Measurements from ENCODE around the gene ERLEC1.
A peak's percentile ranks its signal among the peaks of the same experiment; 100 is the strongest.

ERLEC1 gene

DNA sequence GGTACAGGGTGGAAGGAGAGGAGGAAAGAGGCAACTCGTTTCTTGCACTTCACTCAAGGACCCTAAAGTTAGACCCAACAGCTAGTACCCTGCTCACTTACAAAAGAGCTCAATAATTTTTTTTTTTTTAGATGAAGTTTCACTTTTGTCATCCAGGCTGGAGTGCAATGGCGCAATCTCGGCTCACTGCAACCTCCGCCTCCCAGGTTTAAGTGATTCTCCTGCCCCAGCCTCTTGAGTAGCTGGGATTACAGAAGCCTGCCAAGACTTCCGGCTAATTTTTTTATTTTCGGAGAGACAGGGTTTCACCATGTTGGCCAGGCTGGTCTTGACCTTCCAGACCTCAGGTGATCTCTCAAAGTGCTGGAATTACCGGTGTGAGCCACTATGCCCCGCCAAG lies 4.2 kb upstream of the ERLEC1 start:
- Histone ChIP-seq H3K27ac (ENCODE audit: low read length) (no peak overlapping the region), H3K36me3 (ENCODE audit: insufficient read depth, low read length) (peaks cover 44% of the 10 kb centered on the region), H3K4me2 (ENCODE audit: insufficient read depth, low read length) (0 out of 2 replicates have a peak overlapping the region, but pooled peaks have one; percentile 14), H3K4me1 (ENCODE audit: insufficient read depth, low read length) (peaks cover 21% of the 10 kb centered on the region), H4K20me1 (ENCODE audit: insufficient read depth, low read length) (peaks cover 3% of the 10 kb centered on the region; the same call in 1 of the 2 replicates), H3K79me2 (ENCODE audit: insufficient read depth, low read length) (peaks cover 98% of the 10 kb centered on the region), H3K4me3 (ENCODE audit: low read depth in 1 of 2, low read length in 2 of 2) (no peak overlapping the region), H3K9ac (ENCODE audit: low read depth, low read length) (no peak overlapping the region), H3K27me3 (ENCODE audit: insufficient read depth, low read length, poor library complexity) (no peaks in the 10 kb centered on the region), H3K9me3 (ENCODE audit: insufficient read depth, low read length, severe bottlenecking) (no peaks in the 10 kb centered on the region), H2AFZ (ENCODE audit: low read depth, low read length) (no peak overlapping the region)
- no peak for DNase-seq
- ATAC-seq (ENCODE audit: insufficient read depth, low read depth): no peak
- TF ChIP-seq EZH2 (IDR thresholded peaks at IDR 0.05; ENCODE audit: borderline replicate concordance, low read depth, low read length, severe bottlenecking): no peak
- TF ChIP-seq, protein P1, sequence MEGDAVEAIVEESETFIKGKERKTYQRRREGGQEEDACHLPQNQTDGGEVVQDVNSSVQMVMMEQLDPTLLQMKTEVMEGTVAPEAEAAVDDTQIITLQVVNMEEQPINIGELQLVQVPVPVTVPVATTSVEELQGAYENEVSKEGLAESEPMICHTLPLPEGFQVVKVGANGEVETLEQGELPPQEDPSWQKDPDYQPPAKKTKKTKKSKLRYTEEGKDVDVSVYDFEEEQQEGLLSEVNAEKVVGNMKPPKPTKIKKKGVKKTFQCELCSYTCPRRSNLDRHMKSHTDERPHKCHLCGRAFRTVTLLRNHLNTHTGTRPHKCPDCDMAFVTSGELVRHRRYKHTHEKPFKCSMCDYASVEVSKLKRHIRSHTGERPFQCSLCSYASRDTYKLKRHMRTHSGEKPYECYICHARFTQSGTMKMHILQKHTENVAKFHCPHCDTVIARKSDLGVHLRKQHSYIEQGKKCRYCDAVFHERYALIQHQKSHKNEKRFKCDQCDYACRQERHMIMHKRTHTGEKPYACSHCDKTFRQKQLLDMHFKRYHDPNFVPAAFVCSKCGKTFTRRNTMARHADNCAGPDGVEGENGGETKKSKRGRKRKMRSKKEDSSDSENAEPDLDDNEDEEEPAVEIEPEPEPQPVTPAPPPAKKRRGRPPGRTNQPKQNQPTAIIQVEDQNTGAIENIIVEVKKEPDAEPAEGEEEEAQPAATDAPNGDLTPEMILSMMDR (IDR thresholded peaks at IDR 0.05; ENCODE audit: borderline replicate concordance, extremely low read depth, low read length, poor library complexity, severe bottlenecking): no peak

DNA sequence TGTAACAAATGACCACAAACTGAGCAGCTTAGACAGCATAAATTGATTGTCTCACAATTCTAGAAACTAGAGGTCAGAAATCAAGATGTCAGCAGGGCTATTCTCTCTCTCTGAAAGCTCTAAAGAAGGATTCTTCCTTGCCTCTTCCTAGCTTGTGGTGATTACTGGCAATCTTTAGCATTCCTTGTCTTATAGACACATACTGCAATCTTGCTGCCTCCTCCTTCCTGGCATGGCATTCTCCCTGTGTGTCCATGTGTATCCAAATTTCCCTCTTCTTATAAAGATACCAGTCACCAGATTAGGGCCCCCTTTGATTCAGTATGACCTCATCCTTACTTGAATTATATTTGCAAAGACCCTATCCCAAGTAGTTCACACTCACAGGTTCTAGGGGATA lies 2.4 kb upstream of the ERLEC1 start:
- ATAC-seq (ENCODE audit: insufficient read depth, low read depth) (no peak), DNase-seq (no peak)
- H3K9ac ChIP-seq (ENCODE audit: low read depth, low read length): peak overlapping the region; percentile 84; the same call in 1 of the 2 replicates
- H4K20me1 ChIP-seq (ENCODE audit: insufficient read depth, low read length): peaks cover 3% of the 10 kb centered on the region; the same call in 1 of the 2 replicates
- H3K79me2 ChIP-seq (ENCODE audit: insufficient read depth, low read length): peaks cover 99% of the 10 kb centered on the region
- peak overlapping the region; percentile 67 for H3K4me2 ChIP-seq (ENCODE audit: insufficient read depth, low read length)
- H3K4me1 ChIP-seq (ENCODE audit: insufficient read depth, low read length): peaks cover 38% of the 10 kb centered on the region
- H2AFZ ChIP-seq (ENCODE audit: low read depth, low read length): no peak overlapping the region
- peak overlapping the region in 1 of 2 experiments; percentile 73; a peak in 1 of 4 replicates for H3K4me3 ChIP-seq (ENCODE audit: low read depth in 1 of 2, low read length in 2 of 2)
- H3K27ac ChIP-seq (ENCODE audit: low read length): 0 out of 2 replicates have a peak overlapping the region, but pooled peaks have one; percentile 22
- no peaks in the 10 kb centered on the region for H3K9me3 ChIP-seq (ENCODE audit: insufficient read depth, low read length, severe bottlenecking)
- H3K36me3 ChIP-seq (ENCODE audit: insufficient read depth, low read length): peaks cover 33% of the 10 kb centered on the region
- H3K27me3 ChIP-seq (ENCODE audit: insufficient read depth, low read length, poor library complexity): no peaks in the 10 kb centered on the region
- TF ChIP-seq, protein P1 (IDR thresholded peaks at IDR 0.05; ENCODE audit: borderline replicate concordance, extremely low read depth, low read length, poor library complexity, severe bottlenecking): no peak
- TF ChIP-seq EZH2 (IDR thresholded peaks at IDR 0.05; ENCODE audit: borderline replicate concordance, low read depth, low read length, severe bottlenecking): no peak

GRCh38 chr2:53785366-53785765 lies 1.5 kb upstream of the ERLEC1 start:
- no peak for ATAC-seq (ENCODE audit: insufficient read depth, low read depth)
- Histone ChIP-seq H3K27me3 (ENCODE audit: insufficient read depth, low read length, poor library complexity) (no peaks in the 10 kb centered on the region), H3K4me1 (ENCODE audit: insufficient read depth, low read length) (peaks cover 47% of the 10 kb centered on the region), H3K9me3 (ENCODE audit: insufficient read depth, low read length, severe bottlenecking) (no peaks in the 10 kb centered on the region), H3K4me2 (ENCODE audit: insufficient read depth, low read length) (peak overlapping the region; percentile 67), H3K79me2 (ENCODE audit: insufficient read depth, low read length) (peaks cover 99% of the 10 kb centered on the region), H3K36me3 (ENCODE audit: insufficient read depth, low read length) (peaks cover 24% of the 10 kb centered on the region), H4K20me1 (ENCODE audit: insufficient read depth, low read length) (peaks cover 3% of the 10 kb centered on the region; the same call in 1 of the 2 replicates), H3K9ac (ENCODE audit: low read depth, low read length) (peak overlapping the region; percentile 84), H2AFZ (ENCODE audit: low read depth, low read length) (no peak overlapping the region), H3K27ac (ENCODE audit: low read length) (peak overlapping the region; percentile 93), H3K4me3 (ENCODE audit: low read depth in 1 of 2, low read length in 2 of 2) (peak overlapping the region; percentile 67 to 73)
- no peak for DNase-seq
- TF ChIP-seq, protein P1 (IDR thresholded peaks at IDR 0.05; ENCODE audit: borderline replicate concordance, extremely low read depth, low read length, poor library complexity, severe bottlenecking): no peak
- no peak for TF ChIP-seq EZH2 (IDR thresholded peaks at IDR 0.05; ENCODE audit: borderline replicate concordance, low read depth, low read length, severe bottlenecking)
